Astrocyte of the cerebellum (primary cell): ENCODE measurements around the gene LRRC47.
"Not testable (repeated sequence)": the region's sequence is repeated elsewhere in the genome, so short reads cannot be mapped to it uniquely, and the experiment has no call there.

Experiments used
- DNase-seq: peaks from one replicate; pipeline ENCODE4 v3.0.0-alpha.2; 2011; ENCODE audit warnings: low read depth
- H3K4me3 ChIP-seq: 2 replicates; pipeline ENCODE4 v1.5.1; 2011; ENCODE audit warnings: mild to moderate bottlenecking, low read depth, low read length, moderate library complexity
- in situ Hi-C: cut with HindIII; loops from 2 replicates; pipeline ENCODE4 v1.10.0; 2017; ENCODE audit warnings: low sequenced_read_pairs
- TF ChIP-seq, protein P1 (sequence below): IDR thresholded peaks from 2 replicates; pipeline ENCODE4 v1.5.1; 2012; ENCODE audit warnings: low read length, low read depth, moderate library complexity, mild to moderate bottlenecking; ENCODE audit errors: missing control alignments

Gene LRRC47

GRCh38 chr1:3809680-3810079 is 13.4 kb upstream of the LRRC47 start:
- DNase-seq: no peak
- no peak overlapping the region for H3K4me3 ChIP-seq
- TF ChIP-seq, protein P1, sequence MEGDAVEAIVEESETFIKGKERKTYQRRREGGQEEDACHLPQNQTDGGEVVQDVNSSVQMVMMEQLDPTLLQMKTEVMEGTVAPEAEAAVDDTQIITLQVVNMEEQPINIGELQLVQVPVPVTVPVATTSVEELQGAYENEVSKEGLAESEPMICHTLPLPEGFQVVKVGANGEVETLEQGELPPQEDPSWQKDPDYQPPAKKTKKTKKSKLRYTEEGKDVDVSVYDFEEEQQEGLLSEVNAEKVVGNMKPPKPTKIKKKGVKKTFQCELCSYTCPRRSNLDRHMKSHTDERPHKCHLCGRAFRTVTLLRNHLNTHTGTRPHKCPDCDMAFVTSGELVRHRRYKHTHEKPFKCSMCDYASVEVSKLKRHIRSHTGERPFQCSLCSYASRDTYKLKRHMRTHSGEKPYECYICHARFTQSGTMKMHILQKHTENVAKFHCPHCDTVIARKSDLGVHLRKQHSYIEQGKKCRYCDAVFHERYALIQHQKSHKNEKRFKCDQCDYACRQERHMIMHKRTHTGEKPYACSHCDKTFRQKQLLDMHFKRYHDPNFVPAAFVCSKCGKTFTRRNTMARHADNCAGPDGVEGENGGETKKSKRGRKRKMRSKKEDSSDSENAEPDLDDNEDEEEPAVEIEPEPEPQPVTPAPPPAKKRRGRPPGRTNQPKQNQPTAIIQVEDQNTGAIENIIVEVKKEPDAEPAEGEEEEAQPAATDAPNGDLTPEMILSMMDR: no peak
- in situ Hi-C loops: no loop called here

- TF ChIP-seq, protein P1: no peak
- in situ Hi-C loops: no loop called here
- H3K4me3 ChIP-seq: no peak overlapping the region
- DNase-seq: no peak
Observed at GRCh38 chr1:3807769-3808168, 11.5 kb upstream of the LRRC47 start.

DNA sequence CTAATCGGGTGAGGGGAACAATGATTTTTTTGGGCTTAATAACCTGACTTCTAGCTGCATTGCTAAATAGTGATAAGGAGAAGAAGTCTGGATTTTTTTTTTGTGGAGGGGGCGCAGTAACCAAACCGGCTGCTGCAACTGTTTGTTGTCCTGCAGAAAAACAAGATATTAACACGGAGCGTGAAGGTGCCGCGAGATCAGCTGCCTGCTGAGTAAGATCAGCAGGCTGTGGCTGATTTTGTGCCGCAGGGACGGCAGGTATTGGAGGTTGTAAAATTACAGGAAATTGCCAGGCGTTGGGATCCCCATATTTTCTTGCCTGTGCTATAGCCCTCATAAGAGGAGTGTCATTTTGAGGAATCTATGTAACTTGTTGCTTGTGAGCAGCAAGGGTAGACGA is 8.7 kb upstream of the LRRC47 start:
- DNase-seq: no peak
- no peak overlapping the region for H3K4me3 ChIP-seq
- TF ChIP-seq, protein P1: no peak
- in situ Hi-C loops: no loop called here

GRCh38 chr1:3804627-3804944 is 8.3 kb upstream of the LRRC47 start:
- DNase-seq, H3K4me3 ChIP-seq, in situ Hi-C loops: not testable (repeated sequence)

DNA sequence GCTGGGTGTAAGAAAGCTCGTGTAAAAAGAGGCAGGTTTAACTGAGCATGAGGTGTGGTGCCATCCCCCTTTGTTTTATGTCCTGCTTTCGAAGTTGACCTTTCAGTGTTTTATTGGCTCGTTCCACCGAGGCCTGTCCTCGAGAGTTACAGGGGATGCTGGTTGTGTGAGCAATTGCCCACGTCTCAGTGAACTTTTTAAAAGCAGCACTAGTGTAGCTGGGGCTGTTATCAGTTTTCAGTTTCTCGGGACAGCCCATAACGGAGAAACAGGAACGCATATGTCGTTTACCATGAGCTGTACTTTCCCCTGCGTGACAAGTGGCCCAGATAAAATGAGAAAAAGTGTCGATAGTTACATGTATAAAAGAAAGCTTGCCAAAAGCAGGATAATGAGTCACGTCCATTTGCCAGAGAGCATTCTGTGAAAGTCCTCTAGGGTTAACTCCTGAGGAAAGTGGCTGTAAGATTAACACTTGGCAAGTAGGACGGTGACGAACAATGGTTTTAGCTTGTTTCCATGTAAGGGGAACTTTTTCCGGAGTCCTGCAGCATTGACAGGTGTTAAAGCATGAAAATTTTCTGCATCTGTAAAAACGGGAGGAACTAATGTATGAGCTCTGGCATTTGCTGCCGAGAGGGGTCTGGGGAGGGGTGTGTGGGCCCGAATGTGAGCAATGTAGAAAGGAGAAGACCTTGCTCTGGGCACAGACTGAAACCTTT is 7.8 kb upstream of the LRRC47 start:
- H3K4me3 ChIP-seq: no peak overlapping the region
- in situ Hi-C loops: no loop called here
- no peak for DNase-seq

GRCh38 chr1:3800795-3801194 is 4.5 kb upstream of the LRRC47 start:
- in situ Hi-C loops, H3K4me3 ChIP-seq, DNase-seq: not testable (repeated sequence)

More for the DNA sequence above, 7.8 kb upstream of the LRRC47 start:
- TF ChIP-seq, protein P1: no peak

GRCh38 chr1:3799976-3800685 is 3.8 kb upstream of the LRRC47 start:
- DNase-seq: no peak
- TF ChIP-seq, protein P1: no peak
- in situ Hi-C loops: no loop called here
- no peak overlapping the region for H3K4me3 ChIP-seq
